Activated CD8-positive, alpha-beta memory T cell treated with anti-CD3 and anti-CD28 coated beads for 36 hours (primary cell): ENCODE results near the gene NRARP. TPM values are rescaled to one million over a fixed set of nuclear protein-coding genes. Genes with fewer than 3 reads are reported as not detected.
"Not testable (repeated sequence)": the region's sequence is repeated elsewhere in the genome, so short reads cannot be mapped to it uniquely, and the experiment has no call there.

Experiments
- CTCF ChIA-PET: fragments of 350-600 bp; sonication (Branson Sonifier 250); formaldehyde crosslinking; loops from one replicate; lab custom pipeline; 2021; ENCODE audit warnings: antibody characterized with exemption; lab: Charles Lee
- POLR2A ChIA-PET: fragments of 350-600 bp; sonication (Branson Sonifier 250); formaldehyde crosslinking; loops from one replicate; lab custom pipeline; 2021; ENCODE audit warnings: antibody characterized with exemption; lab: Charles Lee
- total RNA-seq, 2 experiments: library from RNA; stranded (reverse); gene quantifications; one replicate each; pipeline ENCODE4 v1.2.3, GENCODE V29; 2021

The NRARP gene
- total RNA-seq, 2 experiments from 2014 or later = 3.0 to 3.4 TPM

DNA sequence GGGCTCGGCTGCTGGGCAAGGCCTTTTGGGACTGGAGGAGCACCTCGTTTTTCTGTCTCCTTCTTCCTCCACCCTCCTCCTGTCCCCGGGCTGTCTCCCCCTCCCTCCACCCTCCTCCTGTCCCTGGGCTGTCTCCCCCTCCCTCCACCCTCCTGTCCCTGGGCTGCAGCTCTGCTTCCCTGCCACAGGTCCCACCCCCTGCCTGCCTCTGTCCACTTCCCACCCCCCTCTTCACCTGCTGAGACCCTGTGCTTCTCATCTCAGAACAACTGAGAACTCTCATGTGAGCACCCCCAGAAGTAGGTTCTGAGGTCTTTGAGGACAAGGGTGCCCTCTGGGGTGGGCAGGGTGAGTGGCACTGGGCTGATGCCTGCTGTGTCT lies 30.4 kb downstream of the NRARP start:
- POLR2A ChIA-PET = no interaction called here
- CTCF ChIA-PET = no interaction called here

DNA sequence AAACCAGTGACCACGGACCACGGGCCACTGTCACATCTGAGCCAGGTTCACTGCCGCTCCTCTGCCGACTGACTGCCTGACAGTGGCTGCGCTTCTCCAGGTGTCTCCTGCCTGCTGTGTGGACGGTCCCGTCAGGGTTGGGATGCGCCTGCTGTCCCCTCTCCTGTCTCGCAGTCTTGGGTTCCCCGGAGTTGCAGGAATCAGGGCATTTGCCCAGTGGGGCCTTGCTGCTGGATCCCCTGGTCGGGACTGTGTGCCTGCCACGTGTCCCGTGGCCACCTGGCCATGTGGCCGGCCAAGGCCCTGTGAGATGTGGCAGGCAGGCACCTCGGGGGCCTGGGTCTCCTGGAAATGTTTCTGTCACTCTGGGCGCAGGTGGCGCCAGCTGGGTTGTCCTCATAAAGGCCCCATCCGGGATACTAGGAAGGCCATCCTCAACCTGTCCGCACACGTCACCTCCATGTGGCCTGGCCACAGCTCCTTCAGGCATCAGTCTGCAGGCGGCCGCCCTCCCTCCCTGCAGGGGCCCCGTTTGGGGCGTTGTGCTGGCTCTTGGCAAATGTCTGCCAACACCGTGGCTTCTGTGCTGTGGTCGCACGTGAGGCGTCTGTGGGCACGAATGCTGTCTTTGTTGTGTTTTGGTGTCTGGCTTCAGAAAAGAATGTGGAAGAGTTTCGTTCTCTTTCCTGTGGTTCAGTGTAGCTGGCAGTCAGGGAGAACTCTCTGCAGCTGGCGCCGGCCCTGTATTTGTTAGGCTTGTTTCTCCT lies 31.0 kb downstream of the NRARP start:
- POLR2A ChIA-PET = no interaction called here
- CTCF ChIA-PET = no interaction called here

DNA sequence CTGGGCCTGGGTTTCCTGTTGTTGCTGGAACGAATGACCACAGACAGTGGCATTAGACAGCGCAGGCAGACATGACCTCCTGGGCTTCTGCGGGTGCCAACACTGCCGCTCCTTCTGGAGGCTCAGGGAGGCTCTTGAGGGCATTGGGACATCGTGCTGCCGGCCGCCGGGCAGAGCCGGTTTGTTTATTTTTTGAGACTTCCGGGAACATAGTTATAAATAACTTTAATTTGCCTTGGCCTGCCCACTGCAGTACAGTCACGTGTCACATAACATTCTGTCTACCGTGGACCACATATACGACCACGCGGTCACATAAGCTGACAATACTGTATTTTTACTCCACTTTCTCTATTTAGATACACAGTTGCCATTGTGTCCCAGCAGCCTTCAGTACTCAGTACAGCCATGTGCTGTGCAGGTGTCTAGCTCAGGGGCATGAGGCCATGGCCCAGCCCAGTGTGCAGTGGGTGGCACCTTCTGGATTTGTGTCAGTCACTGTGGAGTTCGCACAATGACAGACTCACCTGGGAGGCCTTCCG lies 32.8 kb downstream of the NRARP start:
- ChIA-PET CTCF (interaction anchor here (1.4 kb wide), 1 partner anchor 42 kb away, joined by 3 read pairs; the partner anchor contains the start of gene RNF224), POLR2A (no interaction called here)

DNA sequence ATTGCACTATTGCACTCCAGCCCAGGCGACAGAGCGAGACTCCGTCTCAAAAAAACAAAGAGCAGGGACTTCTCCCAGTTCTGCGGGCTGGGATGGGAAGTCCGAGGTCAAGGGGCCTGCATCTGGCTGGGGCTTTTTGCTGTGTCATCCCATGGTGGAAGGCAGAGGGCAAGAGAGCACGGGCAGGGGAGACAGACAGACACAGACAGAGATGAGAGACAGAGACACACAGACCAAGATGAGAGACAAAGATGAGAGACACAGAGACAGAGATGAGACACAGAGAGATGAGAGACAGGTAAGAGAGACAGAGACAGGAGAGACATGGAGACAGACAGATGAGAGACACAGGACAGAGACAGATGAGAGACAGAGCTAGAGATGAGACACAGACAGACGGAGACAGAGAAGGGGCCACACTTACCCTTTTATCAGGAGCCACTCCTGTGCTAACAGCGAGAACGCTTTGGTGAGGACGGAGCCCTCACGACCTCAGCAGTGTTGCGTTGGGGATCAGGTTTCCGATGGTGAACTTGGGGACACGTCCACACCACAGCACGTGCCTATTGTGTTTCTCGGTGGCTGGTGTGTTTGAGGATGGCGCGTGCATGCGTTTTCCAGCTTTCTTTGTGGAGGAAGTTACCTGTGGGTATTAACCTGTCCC lies 33.4 kb downstream of the NRARP start:
- ChIA-PET CTCF (interaction anchor here (1.4 kb wide), 1 partner anchor 41 kb away, joined by 3 read pairs; the partner anchor contains the start of gene RNF224), POLR2A (no interaction called here)

DNA sequence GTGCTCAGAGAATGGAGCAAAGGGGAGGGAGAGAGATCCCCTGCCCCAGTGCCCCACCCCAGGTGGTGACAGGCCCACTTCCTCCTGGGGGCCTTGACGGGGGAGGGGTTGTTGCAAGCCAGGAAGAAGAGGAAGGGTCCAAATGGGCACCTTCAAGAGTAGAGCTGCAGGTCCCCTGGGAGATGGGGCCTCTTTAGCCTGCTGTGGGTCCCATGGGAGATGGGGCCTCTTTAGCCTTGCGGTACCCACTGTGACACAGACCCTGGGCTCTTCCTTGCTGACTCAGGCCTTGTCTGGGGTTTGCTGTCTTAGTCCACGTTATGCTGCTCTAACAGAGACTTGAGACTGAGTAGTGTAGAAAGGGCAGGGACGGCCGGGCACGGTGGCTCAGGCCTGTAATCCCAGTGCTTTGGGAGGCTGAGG lies 34.1 kb downstream of the NRARP start:
- CTCF ChIA-PET = no interaction called here
- POLR2A ChIA-PET = no interaction called here

DNA sequence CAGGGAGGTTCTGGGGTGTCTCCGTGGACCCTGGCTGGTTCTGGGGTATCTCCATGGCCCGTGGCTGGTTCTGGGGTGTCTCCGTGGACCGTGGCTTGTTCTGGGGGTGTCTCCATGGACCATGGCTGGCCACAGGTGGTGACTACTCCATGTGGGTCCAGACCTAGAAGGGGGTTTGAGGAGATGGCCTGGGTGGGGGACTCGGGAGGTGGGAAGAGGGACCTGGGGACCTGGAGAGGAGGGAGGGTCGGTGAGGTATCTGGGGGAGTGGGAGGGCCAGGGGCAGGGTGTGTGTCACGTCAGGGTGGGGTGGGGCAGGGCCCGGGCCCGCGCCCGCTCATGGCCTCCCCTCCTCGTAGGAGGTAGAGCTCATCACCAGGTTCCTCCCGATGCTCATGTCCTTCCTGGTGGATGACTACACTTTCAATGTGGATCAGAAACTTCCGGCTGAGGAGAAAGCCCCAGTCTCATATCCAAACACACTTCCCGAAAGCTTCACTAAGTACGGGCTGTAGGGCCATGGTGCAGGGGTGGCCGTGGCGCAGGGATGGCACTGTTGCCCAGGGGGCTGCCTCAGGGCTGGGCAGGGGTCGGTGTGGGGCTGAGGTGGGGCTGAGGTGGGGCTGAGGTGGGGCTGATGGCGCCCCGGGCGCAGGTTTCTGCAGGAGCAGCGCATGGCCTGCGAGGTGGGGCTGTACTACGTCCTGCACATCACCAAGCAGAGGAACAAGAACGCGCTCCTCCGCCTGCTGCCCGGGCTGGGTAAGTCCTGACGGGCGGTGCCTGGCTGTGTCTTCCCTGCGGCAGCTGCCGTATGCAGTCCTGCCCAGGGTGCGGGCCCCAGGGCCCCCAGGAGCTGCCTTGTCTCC lies 35.3 kb downstream of the NRARP start:
- CTCF ChIA-PET = no interaction called here

DNA sequence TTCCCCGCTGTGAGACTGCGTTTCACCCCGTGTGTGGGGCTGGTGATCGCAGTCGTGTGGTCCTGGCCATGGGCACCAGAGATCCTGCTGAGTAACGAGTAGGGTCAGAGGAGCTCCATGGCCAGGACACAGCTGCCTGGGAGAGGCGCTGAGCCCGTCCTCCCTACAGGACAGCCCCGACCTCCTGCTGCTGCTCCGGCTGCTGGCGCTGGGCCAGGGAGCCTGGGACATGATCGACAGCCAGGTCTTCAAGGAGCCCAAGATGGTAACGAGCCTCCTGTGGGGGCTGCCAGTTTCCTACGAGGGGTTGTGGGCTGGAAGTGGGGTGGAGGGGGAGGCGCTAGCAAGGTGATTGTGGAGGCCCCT lies 35.9 kb downstream of the NRARP start:
- CTCF ChIA-PET = interaction anchor here (3.1 kb wide), 1 partner anchor 30 kb away, joined by 9 read pairs; no protein-coding TSS in a partner anchor
- POLR2A ChIA-PET = no interaction called here

More for the DNA sequence above, 35.3 kb downstream of the NRARP start:
- POLR2A ChIA-PET = no interaction called here

DNA sequence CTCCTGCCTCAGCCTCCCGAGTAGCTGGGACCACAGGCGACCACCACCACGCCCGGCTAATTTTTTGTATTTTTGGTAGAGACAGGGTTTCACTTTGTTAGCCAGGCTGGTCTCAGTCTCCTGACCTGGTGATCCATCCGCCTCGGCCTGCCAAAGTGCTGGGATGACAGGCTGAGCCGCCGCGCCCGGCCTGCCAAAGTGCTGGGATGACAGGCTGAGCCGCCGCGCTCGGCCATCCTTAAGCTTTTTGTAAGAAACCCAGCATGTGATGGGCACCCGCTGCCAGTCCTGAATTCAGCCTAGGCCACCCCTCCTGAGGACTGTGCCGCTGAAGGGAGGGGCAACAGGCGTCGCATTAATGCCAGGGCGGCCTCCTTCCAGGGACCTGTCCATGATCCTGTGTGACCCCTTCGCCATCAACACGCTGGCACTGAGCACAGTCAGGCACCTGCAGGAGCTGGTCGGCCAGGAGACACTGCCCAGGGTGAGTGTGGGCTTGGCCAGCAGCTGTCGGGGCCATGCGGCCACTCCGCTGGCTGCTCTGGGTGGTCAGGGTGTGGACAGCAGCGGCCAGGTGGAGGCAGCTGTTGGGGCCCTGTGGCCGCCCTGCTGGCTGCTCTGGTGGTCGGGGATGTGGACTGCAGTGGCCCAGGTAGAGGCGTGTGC lies 36.4 kb downstream of the NRARP start:
- POLR2A ChIA-PET = interaction anchor here (0.6 kb wide), 1 partner anchor 179 kb away, joined by 4 read pairs; no protein-coding TSS in a partner anchor
- CTCF ChIA-PET = interaction anchor here (3.1 kb wide), 1 partner anchor 29 kb away, joined by 9 read pairs; no protein-coding TSS in a partner anchor

DNA sequence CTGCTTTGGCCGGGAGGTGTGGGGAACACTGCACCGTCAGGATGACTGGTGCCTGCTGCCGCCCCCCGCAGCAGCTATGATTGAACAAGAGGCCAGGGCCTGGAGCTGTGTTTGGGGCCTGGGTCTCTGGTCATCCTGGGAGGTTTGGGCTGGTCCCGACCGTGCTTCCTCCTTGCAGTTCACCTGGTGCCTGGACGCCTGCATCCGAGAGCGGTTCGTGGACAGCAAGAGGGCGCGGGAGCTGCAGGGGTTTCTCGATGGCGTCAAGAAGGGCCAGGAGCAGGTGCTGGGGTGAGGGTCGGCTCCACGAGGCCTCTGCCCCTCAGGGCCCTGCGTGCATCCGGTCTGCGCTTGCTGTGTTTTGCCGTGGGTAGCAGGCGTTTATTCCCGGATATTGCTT lies 38.0 kb downstream of the NRARP start:
- CTCF ChIA-PET = interaction anchor here (0.7 to 3.1 kb wide), 2 partner anchors 22 to 28 kb away, joined by 3 to 9 read pairs; no protein-coding TSS in a partner anchor

DNA sequence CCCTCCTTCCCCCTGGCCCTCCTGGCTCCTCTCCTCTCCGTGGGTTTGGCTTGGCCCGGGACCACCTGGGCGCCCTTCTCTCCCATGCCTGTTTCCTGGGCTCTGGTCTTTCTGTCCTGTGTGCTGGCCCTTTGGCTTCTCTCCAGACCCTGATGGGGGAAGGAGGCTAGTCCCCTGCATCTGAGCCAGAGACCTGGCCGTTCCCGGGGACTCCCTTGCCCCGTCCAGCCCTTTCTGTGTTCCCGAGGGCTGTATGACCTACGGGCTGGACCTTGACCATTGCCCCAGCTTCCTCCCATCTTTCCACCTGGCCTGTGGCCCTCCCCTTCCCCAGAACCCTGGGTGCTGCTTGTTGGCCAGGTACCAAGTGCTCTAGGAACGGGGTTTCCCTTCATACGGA lies 38.6 kb downstream of the NRARP start:
- POLR2A ChIA-PET = no interaction called here
- CTCF ChIA-PET = interaction anchor here (3.1 kb wide), 1 partner anchor 27 kb away, joined by 9 read pairs; no protein-coding TSS in a partner anchor

More for the DNA sequence above, 38.0 kb downstream of the NRARP start:
- POLR2A ChIA-PET = interaction anchor here (0.9 kb wide), 1 partner anchor 134 kb away, joined by 3 read pairs; no protein-coding TSS in a partner anchor

DNA sequence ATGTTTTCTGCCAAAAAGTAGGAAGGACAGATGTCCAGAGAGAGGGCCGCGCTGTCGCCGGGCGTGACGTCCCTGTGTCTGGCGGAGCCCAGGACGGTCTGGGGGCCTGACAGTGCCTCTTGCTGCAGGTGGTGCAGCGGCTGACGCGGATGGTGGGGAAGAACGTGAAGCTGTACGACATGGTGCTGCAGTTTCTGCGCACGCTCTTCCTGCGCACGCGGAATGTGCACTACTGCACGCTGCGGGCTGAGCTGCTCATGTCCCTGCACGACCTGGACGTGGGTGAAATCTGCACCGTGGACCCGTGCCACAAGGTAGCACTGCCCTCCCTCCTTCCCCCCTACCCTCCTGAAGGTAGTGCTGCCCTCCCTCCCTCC lies 39.2 kb downstream of the NRARP start:
- CTCF ChIA-PET = no interaction called here
- POLR2A ChIA-PET = no interaction called here

DNA sequence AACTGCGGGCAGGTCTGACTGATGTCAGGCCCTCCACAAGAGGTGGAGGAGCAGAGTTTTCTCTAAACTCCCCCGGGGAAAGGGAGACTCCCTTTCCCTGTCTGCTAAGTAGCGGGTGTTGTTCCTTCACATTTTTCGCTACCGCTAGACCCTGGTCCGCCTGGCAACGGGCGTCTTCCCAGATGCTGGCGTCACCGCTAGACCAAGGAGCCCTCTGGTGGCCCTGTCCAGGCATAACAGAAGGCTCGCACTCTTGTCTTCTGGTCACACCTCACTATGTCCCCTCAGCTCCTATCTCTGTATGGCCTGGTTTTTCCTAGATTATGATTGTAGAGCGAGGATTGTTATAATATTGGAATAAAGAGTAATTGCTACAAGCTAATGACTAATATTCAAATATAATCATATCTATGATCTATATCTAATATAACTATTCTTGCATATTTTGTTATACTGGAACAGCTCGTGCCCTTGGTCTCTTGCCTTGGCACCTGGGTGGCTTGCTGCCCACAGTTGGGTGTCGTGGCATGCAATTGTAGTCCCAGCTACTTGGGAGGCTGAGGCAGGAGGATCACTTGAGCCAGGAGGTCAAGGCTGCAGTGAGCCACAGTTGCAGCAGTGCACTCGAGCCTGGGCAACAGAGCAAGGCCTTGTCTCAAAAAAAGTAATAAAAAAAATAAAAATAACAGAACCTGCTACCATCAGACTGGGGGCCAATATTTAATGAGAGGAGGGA lies 39.7 kb downstream of the NRARP start:
- CTCF ChIA-PET = not testable (repeated sequence)

DNA sequence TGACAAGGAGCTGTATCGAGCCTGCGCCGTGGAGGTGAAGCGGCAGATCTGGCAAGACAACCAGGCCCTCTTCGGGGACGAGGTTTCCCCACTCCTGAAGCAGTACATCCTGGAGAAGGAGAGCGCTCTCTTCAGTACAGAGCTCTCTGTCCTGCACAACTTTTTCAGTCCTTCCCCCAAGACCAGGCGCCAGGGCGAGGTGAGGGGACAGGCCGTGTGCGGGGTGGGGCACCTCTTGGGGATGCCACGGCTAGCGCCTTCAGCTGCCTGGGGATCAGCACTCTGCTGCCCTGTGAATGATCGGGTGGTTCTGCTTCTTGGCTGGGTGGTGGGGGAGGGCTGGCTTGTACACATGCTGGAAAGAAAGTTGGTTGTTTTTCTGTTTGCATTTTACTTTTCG lies 45.2 kb downstream of the NRARP start:
- ChIA-PET CTCF (interaction anchor here (1.1 kb wide), 1 partner anchor 34 kb away, joined by 3 read pairs; the partner anchor contains the start of gene RNF208), POLR2A (interaction anchor here (0.6 to 4.4 kb wide), 2 partner anchors 15 to 20 kb away, joined by 3 to 60 read pairs; partner anchors contain the start of genes TOR4A and TUBB4B)

More for the DNA sequence above, 39.7 kb downstream of the NRARP start:
- POLR2A ChIA-PET = not testable (repeated sequence)

DNA sequence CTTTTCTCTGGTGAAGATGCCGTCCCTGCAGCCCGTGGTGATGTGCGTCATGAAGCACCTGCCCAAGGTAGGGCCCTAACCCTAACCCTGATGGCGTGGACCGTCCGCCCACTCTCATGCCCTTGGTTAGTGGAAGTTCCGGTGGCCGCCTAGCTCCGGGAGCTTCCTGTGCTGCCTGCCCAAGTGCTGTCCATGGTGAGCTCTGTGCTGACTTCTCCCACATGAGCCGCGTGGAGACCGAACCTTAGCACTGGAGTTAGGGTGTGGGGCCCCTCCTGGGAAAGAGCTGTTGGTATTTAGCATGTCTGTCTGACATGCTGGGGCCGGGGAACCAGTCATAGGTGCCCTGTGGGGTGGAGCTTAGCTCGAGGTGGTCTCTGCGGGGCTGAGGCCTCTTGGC lies 45.7 kb downstream of the NRARP start:
- POLR2A ChIA-PET = interaction anchor here (0.5 to 4.4 kb wide), 2 partner anchors 14 to 186 kb away, joined by 4 to 60 read pairs; partner anchors contain the start of genes SAPCD2 and TUBB4B

DNA sequence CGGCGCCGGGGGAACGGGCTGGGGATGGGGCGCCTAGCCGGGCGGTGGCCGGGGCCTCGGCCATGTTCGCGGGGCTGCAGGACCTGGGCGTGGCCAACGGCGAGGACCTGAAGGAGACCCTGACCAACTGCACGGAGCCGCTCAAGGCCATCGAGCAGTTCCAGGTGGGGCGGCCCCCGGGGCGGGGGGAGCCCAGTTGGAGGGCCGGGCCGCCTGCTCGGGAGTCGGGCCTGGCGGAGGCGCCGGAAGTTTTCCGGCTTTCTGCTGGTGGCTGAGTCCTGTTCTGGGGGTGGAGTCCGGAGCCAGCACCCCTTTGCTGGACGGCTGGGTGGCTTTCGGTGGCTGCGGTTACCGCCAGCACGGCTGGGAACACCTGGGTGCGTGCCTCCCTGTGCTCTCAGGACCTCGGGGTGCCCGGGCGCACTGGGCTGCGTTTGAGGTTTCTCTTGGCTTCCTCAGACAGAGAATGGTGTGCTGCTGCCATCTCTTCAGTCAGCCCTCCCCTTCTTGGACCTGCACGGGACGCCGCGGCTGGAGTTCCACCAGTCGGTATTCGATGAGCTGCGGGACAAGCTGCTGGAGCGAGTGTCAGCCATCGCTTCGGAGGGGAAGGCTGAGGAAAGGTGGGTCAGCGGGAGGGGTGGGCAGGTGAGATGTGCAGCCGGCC lies 46.5 kb downstream of the NRARP start:
- POLR2A ChIA-PET = interaction anchor here (0.6 to 4.4 kb wide), 2 partner anchors 13 to 295 kb away, joined by 6 to 60 read pairs; partner anchors contain the start of gene TUBB4B
- CTCF ChIA-PET = interaction anchor here (0.6 to 1.8 kb wide), 4 partner anchors 15 to 138 kb away, joined by 3 to 16 read pairs (median 6); partner anchors contain the start of gene TUBB4B

More for the DNA sequence above, 45.7 kb downstream of the NRARP start:
- CTCF ChIA-PET = interaction anchor here (1.1 kb wide), 1 partner anchor 34 kb away, joined by 3 read pairs; the partner anchor contains the start of gene RNF208

DNA sequence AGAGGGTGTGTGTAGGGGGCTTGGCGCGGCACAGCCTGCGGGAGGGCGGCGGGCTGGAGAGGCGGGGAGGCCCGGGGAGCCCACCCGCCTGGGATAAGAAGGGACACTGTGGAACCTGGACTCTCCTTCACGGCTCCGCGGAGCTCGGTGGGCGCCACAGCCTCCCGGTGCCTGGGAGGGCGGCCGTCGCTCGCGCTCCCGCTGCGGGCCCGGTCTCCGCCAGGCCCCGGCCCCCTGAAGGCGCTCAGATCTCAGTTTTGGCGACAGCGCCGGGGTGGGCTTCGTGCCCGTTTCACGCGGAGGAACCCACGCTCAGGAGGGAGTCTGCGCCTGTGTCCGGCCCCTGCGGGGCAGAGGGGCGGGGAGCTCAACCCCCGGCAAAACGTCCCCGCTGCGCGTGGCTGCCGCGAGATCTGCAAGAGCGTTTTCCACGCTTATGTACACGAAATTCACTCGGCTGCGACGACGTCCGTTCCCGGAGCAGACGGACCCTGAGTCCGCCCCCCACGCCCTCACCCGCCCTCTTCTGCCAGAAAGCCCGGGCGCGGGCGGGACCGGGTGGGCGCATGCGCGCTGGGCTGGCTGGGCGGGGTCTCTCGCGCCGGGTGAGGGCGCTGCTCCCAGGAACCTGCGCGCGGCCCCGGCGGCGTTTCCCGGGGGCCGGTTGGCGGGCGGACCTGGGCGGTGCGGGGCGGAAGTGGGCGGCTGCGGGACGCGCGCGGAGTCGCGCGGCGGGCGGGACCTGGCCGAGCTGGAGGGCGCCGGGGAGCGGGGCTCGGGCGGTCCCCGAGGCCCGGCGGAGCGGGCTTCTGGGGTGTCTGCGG lies 47.2 kb downstream of the NRARP start, which contains the start of gene NELFB:
TSS of gene NELFB (plus strand) at position 704 of the 824 bp plus-strand sequence.
- CTCF ChIA-PET = interaction anchor here (0.6 to 1.8 kb wide), 4 partner anchors 14 to 137 kb away, joined by 3 to 16 read pairs (median 6); partner anchors contain the start of gene TUBB4B
- POLR2A ChIA-PET = interaction anchor here (0.5 to 4.4 kb wide), 7 partner anchors 13 to 296 kb away, joined by 3 to 60 read pairs (median 4); partner anchors contain the start of genes RNF208, TOR4A and TUBB4B
